Esophagus (tissue), 2 donors: ENCODE data around the gene RSPH10B. TPM values are rescaled to one million over a fixed set of nuclear protein-coding genes. Genes with fewer than 3 reads are reported as not detected.
"Not testable (repeated sequence)": the region's sequence is repeated elsewhere in the genome, so short reads cannot be mapped to it uniquely, and the experiment has no call there.

ENCODE experiments used
- H3K27ac ChIP-seq, 2 donors: one replicate each; pipeline ENCODE4 v1.5.1; 2013; ENCODE audit warnings: low read depth in 2 of 2, mild to moderate bottlenecking in 2 of 2, inconsistent platforms in 1 of 2, low read length in 1 of 2, moderate library complexity in 1 of 2
- H3K27me3 ChIP-seq, 2 donors: one replicate each; pipeline ENCODE4 v1.6.1; 2013; ENCODE audit warnings: low read length in 2 of 2, control low read depth in 1 of 2, mild to moderate bottlenecking in 1 of 2; ENCODE audit not compliant: insufficient read depth in 2 of 2, control insufficient read depth in 1 of 2
- H3K36me3 ChIP-seq, 2 donors: one replicate each; pipeline ENCODE4 v1.6.1; 2013; ENCODE audit warnings: low read length in 1 of 2; ENCODE audit not compliant: control insufficient read depth in 2 of 2, insufficient read depth in 2 of 2
- H3K4me1 ChIP-seq, 2 donors: one replicate each; pipeline ENCODE4 v1.6.1; 2013; ENCODE audit warnings: low read length in 1 of 2; ENCODE audit not compliant: control insufficient read depth in 2 of 2, insufficient read depth in 2 of 2
- H3K4me3 ChIP-seq, 2 donors: one replicate each; pipeline ENCODE4 v1.5.1; 2013; ENCODE audit warnings: low read length in 2 of 2, mild to moderate bottlenecking in 2 of 2, low read depth in 1 of 2, moderate library complexity in 1 of 2
- H3K9me3 ChIP-seq, 2 donors: one replicate each; pipeline ENCODE4 v1.6.1; 2013; ENCODE audit warnings: mild to moderate bottlenecking in 2 of 2, low read depth in 1 of 2, low read length in 1 of 2, moderate library complexity in 1 of 2; ENCODE audit not compliant: control insufficient read depth in 2 of 2, insufficient read depth in 1 of 2
- WGBS, 2 donors: extraction: QIAGEN DNeasy Blood & Tissue Kit; methylation state at CpG; one replicate each; pipeline ENCODE4 v1.1.7; 2013; 5-methylcytosine and 5-hydroxymethylcytosine counted together
- polyA plus RNA-seq, 2 donors: library from polyadenylated mRNA; stranded (reverse); fragments of 200-250 nt; gene quantifications; one replicate each; pipeline ENCODE4 v1.2.3, GENCODE V29; 2013
- donor health status: healthy with polysubstance abuse.
- donor health status: Bipolar disorder and iron deficiency.

Gene RSPH10B
- polyA plus RNA-seq, 2 donors: 0.04 to 0.08 TPM

DNA sequence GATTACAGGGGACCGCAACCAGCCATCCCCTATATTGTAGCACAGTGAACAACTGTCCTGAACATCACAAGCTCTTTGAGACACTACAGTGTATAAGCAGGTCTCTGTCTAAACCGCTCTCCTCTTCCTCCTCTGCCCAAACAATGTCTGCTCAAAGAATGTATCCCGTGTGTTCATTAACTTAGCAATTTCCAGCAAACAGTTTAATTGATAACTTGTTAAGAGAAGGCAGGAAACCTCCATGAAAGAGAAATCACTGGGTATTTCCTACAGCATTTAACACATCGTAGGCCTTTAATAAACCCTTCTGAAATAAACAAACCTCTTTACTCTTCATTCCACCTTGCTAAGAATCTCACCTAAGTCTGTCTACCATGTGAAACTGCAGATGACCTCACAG, 36.9 kb upstream of the RSPH10B start:
- H3K9me3 ChIP-seq: no peaks in the 10 kb centered on the region
- peaks cover 0 to under 1% of the 10 kb centered on the region in 2 donors for H3K36me3 ChIP-seq
- no peak overlapping the region for H3K4me3 ChIP-seq
- 58 to 83% methylated on average over 4 of the region's 4 CpGs for WGBS, 2 donors
- no peaks in the 10 kb centered on the region for H3K4me1 ChIP-seq
- no peak overlapping the region for H3K27ac ChIP-seq
- no peaks in the 10 kb centered on the region for H3K27me3 ChIP-seq

DNA sequence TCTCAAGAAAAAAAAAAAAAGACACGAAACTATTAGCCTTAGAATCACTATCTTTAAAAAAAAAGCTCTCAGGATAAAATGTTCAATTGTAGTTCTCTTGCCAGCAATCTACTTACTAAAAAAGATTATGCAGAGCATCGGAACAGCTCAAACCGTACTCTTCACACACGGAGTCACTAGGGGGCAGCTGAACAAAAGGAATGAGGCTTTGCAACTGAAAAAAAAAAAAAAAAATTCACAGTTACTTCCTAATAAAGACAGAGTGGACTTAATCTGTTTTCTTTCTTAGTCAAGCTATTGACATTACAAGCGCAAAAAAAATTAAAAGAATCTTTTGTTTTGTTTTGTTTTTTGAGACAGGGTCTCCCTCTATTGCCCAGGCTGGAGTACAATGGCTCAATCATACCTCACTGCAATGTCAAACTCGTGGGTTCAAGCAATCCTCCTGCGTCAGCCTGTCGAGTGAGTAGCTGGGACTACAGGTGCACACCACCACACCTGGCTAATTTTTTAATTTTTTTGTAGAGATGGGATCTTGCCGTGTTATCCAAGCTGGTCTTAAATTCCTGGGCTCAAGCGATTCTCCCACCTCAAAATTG, 26.8 kb upstream of the RSPH10B start:
- no peak overlapping the region for H3K4me3 ChIP-seq
- no peaks in the 10 kb centered on the region for H3K4me1 ChIP-seq
- no peaks in the 10 kb centered on the region for H3K27me3 ChIP-seq
- peaks cover 0 to under 1% of the 10 kb centered on the region in 2 donors for H3K36me3 ChIP-seq
- H3K27ac ChIP-seq: no peak overlapping the region
- H3K9me3 ChIP-seq: no peaks in the 10 kb centered on the region
- WGBS, 2 donors: 53 to 59% methylated on average over 10 of the region's 10 CpGs

DNA sequence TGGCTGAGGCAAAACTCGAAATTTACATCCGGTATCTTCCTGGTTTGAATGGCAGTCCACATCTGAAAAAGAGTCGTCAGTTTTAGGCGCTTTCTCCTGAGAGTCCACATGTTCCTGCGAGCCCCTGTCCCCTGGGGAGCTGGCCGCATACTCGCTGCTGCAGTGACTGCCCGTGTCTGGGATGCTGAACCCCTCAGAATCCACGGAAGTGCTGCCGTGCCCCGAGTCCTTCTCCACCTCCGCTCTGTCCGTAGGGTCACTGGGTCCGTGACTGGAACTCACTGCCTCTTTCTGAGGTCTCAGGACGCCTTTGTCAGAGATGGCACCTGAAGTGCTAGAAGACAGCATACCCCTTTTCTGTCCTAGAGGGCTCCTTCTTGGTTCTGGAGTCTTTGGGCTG, 16.6 kb upstream of the RSPH10B start:
- not testable (repeated sequence) for H3K36me3 ChIP-seq, H3K4me1 ChIP-seq
- WGBS, 2 donors: 92 to 93% methylated on average over 15 of the region's 15 CpGs

DNA sequence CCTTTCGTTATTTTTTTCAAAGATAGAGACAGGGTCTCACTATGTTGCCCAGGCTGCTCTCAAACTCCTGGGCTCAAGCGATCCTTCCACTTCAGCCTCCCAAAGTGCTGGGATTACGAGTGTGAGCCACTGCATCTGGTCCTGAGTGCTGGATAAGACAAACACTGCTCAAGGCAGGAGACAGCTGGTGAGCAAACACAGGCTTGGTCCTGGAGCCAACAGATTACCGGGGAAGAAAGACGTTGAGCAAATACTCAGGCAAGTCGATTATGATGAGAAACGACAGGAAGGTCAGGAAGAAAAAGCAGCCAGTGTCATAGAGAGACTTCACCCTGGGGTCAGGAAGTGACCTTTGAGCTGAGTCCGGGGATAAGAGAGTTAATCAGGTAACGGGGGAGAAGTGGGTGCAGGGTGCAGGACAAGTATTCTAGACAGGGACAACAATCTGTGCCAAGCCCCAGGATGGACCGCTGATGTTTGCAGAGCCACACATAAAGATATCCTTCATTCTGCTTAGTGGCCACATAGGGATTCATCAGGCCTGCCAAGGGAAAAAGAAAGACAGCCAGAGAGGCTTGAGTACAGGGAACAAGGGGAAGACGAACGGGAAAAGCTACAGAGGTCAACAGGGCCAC, 9.3 kb upstream of the RSPH10B start:
- not testable (repeated sequence) for H3K9me3 ChIP-seq, H3K36me3 ChIP-seq, H3K4me1 ChIP-seq, H3K27me3 ChIP-seq, H3K4me3 ChIP-seq, H3K27ac ChIP-seq
- 89 to 92% methylated on average over 1 of the region's 12 CpGs for WGBS, 2 donors

More for the DNA sequence above, 16.6 kb upstream of the RSPH10B start:
- H3K27ac ChIP-seq, H3K4me3 ChIP-seq, H3K9me3 ChIP-seq, H3K27me3 ChIP-seq: not testable (repeated sequence)

DNA sequence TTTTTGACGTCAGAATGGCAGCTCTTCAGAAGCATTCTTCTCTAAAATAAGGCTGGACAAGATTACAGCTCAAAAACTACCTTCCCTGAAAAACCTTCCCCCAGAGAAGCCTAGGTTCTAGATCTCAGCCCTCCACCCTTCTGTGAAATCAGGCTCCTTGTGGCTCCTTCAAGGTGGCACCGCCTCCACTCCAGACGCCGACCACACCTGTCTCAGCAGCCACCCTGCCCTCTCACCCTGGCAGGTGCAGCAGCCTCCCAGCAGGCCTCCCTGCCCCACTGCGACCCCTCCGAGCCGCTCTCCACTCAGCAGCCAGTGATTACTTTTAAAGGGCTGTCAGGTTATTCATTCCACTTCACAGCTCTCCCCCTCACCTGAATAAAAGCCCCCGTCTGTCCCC, 3.1 kb upstream of the RSPH10B start:
- not testable (repeated sequence) for H3K9me3 ChIP-seq, H3K4me3 ChIP-seq, H3K27ac ChIP-seq, H3K27me3 ChIP-seq, H3K36me3 ChIP-seq, H3K4me1 ChIP-seq
- WGBS, 2 donors: no CpG with 5 or more reads among the region's 8 CpGs

DNA sequence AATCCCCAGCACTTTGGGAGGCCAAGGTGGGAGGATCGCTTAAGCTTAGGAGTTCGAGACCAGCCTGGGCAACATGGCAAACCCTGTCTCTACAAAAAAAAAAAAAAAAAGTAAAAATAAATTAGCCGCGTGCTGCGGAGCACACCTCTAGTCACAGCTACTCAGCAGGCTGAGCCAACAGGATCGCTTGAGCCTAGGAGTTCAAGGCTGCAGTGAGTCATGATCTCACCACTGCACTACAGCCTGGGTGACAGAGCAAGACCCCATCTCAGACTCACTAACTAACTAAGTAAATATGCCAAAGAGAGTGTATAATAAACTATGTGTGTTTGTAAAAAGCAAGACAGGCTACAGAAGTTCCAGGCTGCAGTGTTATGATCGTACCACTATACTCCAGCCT, 6.7 kb downstream of the RSPH10B start:
- H3K27me3 ChIP-seq, H3K36me3 ChIP-seq, H3K4me1 ChIP-seq, H3K27ac ChIP-seq, H3K9me3 ChIP-seq, H3K4me3 ChIP-seq: not testable (repeated sequence)
- 87 to 97% methylated on average over 4 of the region's 7 CpGs for WGBS, 2 donors

DNA sequence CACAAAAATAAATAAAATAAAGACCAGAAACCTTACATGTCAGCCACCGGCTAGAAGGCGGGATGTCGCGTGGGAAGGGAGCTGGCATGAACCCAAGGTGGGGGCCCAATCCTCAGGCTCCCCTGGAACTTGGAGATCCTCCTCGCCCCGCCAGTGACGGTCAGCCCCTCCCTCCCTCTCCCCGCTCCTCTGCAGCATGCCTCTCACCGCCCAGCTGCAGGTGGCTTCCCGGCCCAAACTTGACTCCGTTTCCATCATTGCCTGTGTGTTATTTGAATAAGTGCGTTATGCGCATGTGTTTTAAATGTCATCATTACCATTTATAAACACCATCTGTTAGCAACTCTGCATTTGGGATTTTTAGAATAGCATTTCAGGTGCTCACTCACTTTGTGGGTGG, 7.3 kb downstream of the RSPH10B start:
- H3K27me3 ChIP-seq, H3K4me1 ChIP-seq, H3K4me3 ChIP-seq, H3K27ac ChIP-seq, H3K36me3 ChIP-seq, H3K9me3 ChIP-seq: not testable (repeated sequence)
- 44 to 61% methylated on average over 3 to 5 of the region's 13 CpGs for WGBS, 2 donors

DNA sequence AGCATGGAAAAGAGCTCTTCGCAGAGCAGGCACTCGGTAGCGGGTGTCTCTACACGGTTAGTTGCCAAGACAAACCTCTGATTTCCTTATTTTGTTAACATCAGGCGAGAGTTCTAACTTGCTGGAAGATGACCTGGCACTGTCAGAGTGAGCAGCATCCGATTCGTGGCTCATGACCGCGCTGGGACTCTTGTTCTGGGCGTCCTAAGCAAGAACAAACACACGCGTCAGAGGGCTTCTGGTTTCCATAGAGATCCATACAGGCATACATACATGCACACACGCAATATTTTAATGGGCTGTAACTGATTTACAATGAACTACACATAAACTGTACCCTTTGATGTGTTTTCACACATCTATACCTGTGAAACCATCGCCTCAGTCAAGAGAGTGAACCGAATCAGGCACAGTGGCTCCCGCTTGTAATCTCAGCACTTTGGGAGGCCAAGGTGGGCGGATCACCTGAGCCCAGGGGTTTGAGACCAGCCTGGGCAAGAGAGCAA, 35.5 kb downstream of the RSPH10B start:
- not testable (repeated sequence) for H3K4me1 ChIP-seq, H3K36me3 ChIP-seq, H3K9me3 ChIP-seq, H3K27me3 ChIP-seq, H3K27ac ChIP-seq, H3K4me3 ChIP-seq
- WGBS, 2 donors: no CpG with 5 or more reads among the region's 17 CpGs

DNA sequence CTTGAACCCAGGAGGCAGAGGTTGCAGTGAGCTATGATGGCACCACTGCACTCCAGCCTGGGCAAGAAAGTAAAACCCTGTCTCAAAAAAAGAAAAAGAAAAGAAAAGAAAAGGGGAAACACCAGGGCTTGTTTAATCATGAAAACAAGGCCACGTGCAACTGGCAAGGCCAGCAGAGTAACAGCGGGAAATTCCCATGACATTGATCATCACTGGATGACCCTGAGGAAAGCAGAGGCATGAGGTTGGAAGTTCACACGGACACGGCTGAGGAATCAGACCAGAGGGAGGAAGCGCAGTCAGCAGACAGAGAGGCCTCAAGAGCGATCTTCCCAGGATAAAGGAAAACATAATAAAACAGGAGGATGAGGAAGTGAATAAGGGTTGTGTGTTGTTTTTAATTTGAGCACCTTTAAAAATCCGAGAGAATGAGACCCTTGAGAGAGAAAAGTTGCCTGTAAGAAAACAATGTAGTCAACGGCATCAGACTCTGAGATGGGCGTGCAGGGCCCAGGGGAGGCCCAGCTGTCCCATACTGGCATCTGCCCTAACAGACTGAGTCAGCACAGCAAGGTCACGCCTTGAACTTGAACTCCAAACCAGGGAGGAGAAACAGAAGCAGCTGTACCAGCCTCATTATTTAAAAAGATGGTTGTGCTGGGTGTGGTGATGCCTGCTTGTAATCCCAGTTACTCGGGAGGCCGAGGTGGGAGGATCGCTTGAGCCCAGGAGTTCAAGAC, 38.4 kb downstream of the RSPH10B start:
- not testable (repeated sequence) for H3K27me3 ChIP-seq, H3K4me3 ChIP-seq, H3K4me1 ChIP-seq, H3K9me3 ChIP-seq, H3K36me3 ChIP-seq, H3K27ac ChIP-seq
- 37 to 61% methylated on average over 4 to 7 of the region's 13 CpGs for WGBS, 2 donors

DNA sequence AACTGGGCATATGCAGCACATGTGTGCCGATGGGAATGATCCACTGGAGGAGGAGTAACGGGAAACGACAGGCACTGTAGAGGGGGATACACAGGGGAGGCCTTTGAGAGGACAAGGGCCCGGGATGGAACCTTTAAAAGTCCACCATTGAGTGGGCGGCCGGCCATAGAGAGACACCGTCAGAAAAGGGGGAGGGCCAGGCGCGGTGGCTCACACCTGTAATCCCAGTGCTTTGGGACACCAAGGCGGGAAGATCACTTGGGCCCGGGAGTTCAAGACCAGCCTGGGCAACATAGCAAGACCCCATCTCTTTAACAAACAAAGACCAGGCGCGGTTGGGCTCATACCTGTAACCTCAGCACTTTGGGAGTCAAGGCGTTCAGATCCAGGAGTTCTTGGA, 39.2 kb downstream of the RSPH10B start:
- WGBS, 2 donors: 97 to 98% methylated on average over 12 to 14 of the region's 14 CpGs
- not testable (repeated sequence) for H3K9me3 ChIP-seq, H3K27ac ChIP-seq, H3K4me1 ChIP-seq, H3K4me3 ChIP-seq, H3K27me3 ChIP-seq, H3K36me3 ChIP-seq
